HepG2 (cell line): ENCODE data around the gene BZW1. TPM values are rescaled to one million over a fixed set of nuclear protein-coding genes. Genes with fewer than 3 reads are reported as not detected.
A peak's percentile ranks its signal among the peaks of the same experiment; 100 is the strongest.

ENCODE experiments used
- CBX5 ChIP-seq: sonication (generic); formaldehyde crosslinking; IDR thresholded peaks from 2 replicates; pipeline ENCODE4 v1.4.0; 2020; ENCODE audit warnings: missing genetic modification reagents, borderline replicate concordance
- CSRNP1 ChIP-seq: sonication (generic); formaldehyde crosslinking; IDR thresholded peaks from 2 replicates; pipeline ENCODE4 v1.8.1; 2023; ENCODE audit warnings: mild to moderate bottlenecking, missing genetic modification reagents
- GMEB1 ChIP-seq: sonication (generic); formaldehyde crosslinking; IDR thresholded peaks from 2 replicates; pipeline ENCODE4 v1.5.1; 2020; ENCODE audit warnings: missing genetic modification reagents, mild to moderate bottlenecking, borderline replicate concordance
- HNRNPK ChIP-seq: fragments of 200-400 bp; formaldehyde crosslinking; IDR thresholded peaks from 2 replicates; pipeline ENCODE4 v1.6.1; 2018; ENCODE audit warnings: low read length, low read depth, moderate library complexity, mild to moderate bottlenecking; ENCODE audit not compliant: poor library complexity, severe bottlenecking
- KLF15 ChIP-seq: sonication (generic); formaldehyde crosslinking; IDR thresholded peaks from 2 replicates; pipeline ENCODE4 v1.8.1; 2023; ENCODE audit warnings: borderline replicate concordance, mild to moderate bottlenecking, inconsistent platforms, missing genetic modification reagents, mixed read lengths
- RXRA ChIP-seq: sonication (generic); formaldehyde crosslinking; IDR thresholded peaks from 2 replicates; pipeline ENCODE4 v1.5.1; 2020; ENCODE audit warnings: missing genetic modification reagents
- TBP ChIP-seq: sonication (generic); formaldehyde crosslinking; IDR thresholded peaks from 2 replicates; pipeline ENCODE4 v1.5.0; 2020; ENCODE audit warnings: missing genetic modification reagents
- ZBTB34 ChIP-seq: sonication (generic); formaldehyde crosslinking; IDR thresholded peaks from 2 replicates; pipeline ENCODE4 v1.8.0; 2022; ENCODE audit warnings: mild to moderate bottlenecking, missing genetic modification reagents
- ZBTB7A ChIP-seq: sonication (generic); formaldehyde crosslinking; IDR thresholded peaks from 2 replicates; pipeline ENCODE4 v1.8.0; 2022; ENCODE audit warnings: mild to moderate bottlenecking, missing genetic modification reagents
- ZMAT3 ChIP-seq: sonication (generic); formaldehyde crosslinking; conservative IDR thresholded peaks from 2 replicates; pipeline ENCODE4 v1.7.0; 2021; ENCODE audit warnings: missing genetic modification reagents
- ZNF12 ChIP-seq: sonication (generic); formaldehyde crosslinking; IDR thresholded peaks from 2 replicates; pipeline ENCODE4 v1.5.0; 2020; ENCODE audit warnings: missing genetic modification reagents
- ZNF383 ChIP-seq: sonication (generic); formaldehyde crosslinking; IDR thresholded peaks from 2 replicates; pipeline ENCODE4 v1.4.0; 2020; ENCODE audit warnings: missing genetic modification reagents, mild to moderate bottlenecking, borderline replicate concordance
- ZSCAN30 ChIP-seq: sonication (generic); formaldehyde crosslinking; IDR thresholded peaks from 2 replicates; pipeline ENCODE4 v1.5.0; 2020; ENCODE audit warnings: mild to moderate bottlenecking, missing genetic modification reagents
- polyA plus RNA-seq, 8 experiments: library from polyadenylated mRNA; depleted of rRNA in 3 of 8; stranded (reverse) in 7 of 8; unstranded in 1 of 8; fragments of >200 nt; fragmentation: Illumina TruSeq in 4 of 8; extraction: Trizol in 4 of 8; gene quantifications; 2 replicates each; pipeline versions ENCODE4 v1.2.1 to v1.2.3, GENCODE V29; 2011 to 2016; ENCODE audit warnings: low read depth in 4 of 8, missing spikeins in 1 of 8, mixed read lengths in 1 of 8; ENCODE audit not compliant: insufficient read depth in 1 of 8
- total RNA-seq, 5 experiments: library from RNA; depleted of rRNA; stranded (reverse); fragments of >200 nt; fragmentation: Illumina TruSeq; extraction: Trizol; gene quantifications; 2 replicates each; pipeline ENCODE4 v1.2.3, GENCODE V29; 2016; ENCODE audit warnings: low read depth in 1 of 5
- TF ChIP-seq, protein P1 (sequence below): sonication (generic); formaldehyde crosslinking; IDR thresholded peaks from 2 replicates; pipeline ENCODE4 v1.5.0; 2020; ENCODE audit warnings: missing genetic modification reagents
- TF ChIP-seq, protein P2 (sequence below): sonication (generic); formaldehyde crosslinking; IDR thresholded peaks from 2 replicates; pipeline ENCODE4 v1.5.1; 2020; ENCODE audit warnings: mild to moderate bottlenecking, missing genetic modification reagents

Gene BZW1
- total and polyA plus RNA-seq, 2 of the 13 experiments (the other 11 are each of a cell fraction or from before 2014, with no cell fraction given) = 106 to 384 TPM

DNA sequence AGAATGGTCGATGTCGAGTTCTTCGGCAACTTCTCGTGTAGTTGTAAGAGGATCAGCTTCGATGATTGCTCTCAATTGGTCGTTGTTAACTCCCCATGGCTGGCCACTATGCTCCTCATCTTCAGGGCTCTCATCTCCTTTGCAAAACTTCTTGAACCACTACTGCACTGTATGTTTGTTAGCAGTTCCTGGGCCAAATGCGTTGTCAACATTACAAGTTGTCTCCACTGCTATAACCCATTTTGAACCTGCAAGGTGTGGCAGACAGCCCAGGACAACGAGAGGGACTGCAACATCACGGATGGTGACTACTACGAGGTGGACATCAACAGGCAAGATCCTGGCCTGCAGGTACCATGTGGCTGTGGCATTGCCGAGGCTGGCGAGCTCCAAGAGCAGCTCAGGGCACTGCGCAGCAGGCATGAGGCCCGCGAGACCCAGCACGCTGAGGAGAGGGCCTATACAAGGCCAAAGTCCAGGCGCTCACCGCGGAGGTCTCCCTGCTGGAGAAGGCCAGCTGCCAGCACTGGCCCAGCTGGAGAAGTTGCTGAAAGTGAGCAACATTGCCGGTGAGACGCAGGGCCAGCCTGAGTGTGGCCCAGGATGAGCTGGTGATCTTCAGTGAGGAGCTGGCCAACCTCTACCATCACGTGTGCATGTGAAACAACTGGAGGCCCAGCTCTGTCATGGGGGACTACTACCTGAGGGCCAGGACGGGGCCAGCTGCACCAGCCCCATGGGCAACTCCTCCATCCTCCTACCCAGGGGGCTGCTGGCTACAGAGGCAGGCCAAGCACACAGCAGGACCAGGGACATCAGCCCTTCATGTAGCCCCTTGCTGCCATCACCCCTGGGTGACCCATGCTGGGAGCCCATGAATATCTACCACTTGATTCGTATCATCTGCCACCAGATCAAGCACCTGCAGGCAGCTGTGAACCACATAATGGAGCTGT is 32.6 kb downstream of the BZW1 start (continued):
- TF ChIP-seq, protein P1, sequence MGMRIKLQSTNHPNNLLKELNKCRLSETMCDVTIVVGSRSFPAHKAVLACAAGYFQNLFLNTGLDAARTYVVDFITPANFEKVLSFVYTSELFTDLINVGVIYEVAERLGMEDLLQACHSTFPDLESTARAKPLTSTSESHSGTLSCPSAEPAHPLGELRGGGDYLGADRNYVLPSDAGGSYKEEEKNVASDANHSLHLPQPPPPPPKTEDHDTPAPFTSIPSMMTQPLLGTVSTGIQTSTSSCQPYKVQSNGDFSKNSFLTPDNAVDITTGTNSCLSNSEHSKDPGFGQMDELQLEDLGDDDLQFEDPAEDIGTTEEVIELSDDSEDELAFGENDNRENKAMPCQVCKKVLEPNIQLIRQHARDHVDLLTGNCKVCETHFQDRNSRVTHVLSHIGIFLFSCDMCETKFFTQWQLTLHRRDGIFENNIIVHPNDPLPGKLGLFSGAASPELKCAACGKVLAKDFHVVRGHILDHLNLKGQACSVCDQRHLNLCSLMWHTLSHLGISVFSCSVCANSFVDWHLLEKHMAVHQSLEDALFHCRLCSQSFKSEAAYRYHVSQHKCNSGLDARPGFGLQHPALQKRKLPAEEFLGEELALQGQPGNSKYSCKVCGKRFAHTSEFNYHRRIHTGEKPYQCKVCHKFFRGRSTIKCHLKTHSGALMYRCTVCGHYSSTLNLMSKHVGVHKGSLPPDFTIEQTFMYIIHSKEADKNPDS = no peak
- TF ChIP-seq KLF15 (CRISPR knock-in tag) = peak; percentile 64; the same call in 1 of the 2 replicates
- TF ChIP-seq, protein P2, sequence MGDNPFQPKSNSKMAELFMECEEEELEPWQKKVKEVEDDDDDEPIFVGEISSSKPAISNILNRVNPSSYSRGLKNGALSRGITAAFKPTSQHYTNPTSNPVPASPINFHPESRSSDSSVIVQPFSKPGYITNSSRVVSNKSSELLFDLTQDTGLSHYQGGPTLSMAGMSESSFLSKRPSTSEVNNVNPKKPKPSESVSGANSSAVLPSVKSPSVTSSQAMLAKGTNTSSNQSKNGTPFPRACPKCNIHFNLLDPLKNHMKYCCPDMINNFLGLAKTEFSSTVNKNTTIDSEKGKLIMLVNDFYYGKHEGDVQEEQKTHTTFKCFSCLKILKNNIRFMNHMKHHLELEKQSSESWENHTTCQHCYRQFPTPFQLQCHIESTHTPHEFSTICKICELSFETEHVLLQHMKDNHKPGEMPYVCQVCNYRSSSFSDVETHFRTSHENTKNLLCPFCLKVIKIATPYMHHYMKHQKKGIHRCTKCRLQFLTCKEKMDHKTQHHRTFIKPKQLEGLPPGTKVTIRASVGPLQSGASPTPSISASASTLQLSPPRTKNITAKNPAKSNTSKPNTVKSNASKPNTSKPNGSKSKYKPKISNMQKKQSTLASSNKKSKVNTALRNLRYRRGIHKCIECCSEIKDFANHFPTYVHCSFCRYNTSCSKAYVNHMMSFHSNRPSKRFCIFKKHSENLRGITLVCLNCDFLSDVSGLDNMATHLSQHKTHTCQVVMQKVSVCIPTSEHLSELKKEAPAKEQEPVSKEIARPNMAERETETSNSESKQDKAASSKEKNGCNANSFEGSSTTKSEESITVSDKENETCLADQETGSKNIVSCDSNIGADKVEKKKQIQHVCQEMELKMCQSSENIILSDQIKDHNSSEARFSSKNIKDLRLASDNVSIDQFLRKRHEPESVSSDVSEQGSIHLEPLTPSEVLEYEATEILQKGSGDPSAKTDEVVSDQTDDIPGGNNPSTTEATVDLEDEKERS (CRISPR knock-in tag) = peak; percentile 72; the same call in 1 of the 2 replicates
- TF ChIP-seq ZBTB34 (CRISPR knock-in tag) = no peak; the same call in 1 of the 2 replicates
- no peak for TF ChIP-seq ZMAT3 (CRISPR knock-in tag)
- no peak; the same call in 1 of the 2 replicates for TF ChIP-seq GMEB1
- peak; percentile 95 for TF ChIP-seq ZBTB7A (CRISPR knock-in tag)
- no peak for TF ChIP-seq ZSCAN30 (CRISPR knock-in tag)
- no peak for TF ChIP-seq ZNF383 (CRISPR knock-in tag)
- TF ChIP-seq RXRA (CRISPR knock-in tag) = peak; percentile 76
- 0 out of 2 replicates have a peak, but pooled peaks have one; percentile 27 for TF ChIP-seq CSRNP1 (CRISPR knock-in tag)
- TF ChIP-seq CBX5 = peak; percentile 82
- peak; percentile 33; the same call in 1 of the 2 replicates for TF ChIP-seq ZNF12 (CRISPR knock-in tag)
- no peak for TF ChIP-seq TBP
- TF ChIP-seq HNRNPK = no peak
- TF ChIP-seq, all 625 proteins: peak for 214
